Activated B cell treated with CpG ODN at 0.5 μM for 24 hours (primary cell): Measurements from ENCODE around the gene OPRD1. TPM values are rescaled to one million over a fixed set of nuclear protein-coding genes. Genes with fewer than 3 reads are reported as not detected.

Experiments used
- ATAC-seq: fragments of 200-7000 bp; cut with Tn5 transposase; one replicate; pipeline ENCODE4 v1.10.0; 2021; ENCODE audit warnings: low read depth, mild to moderate bottlenecking, moderate library complexity
- CTCF ChIA-PET: fragments of 350-600 bp; sonication (Branson Sonifier 250); formaldehyde crosslinking; loops from one replicate; lab custom pipeline; 2021; ENCODE audit warnings: antibody characterized with exemption; lab: Charles Lee
- POLR2A ChIA-PET: fragments of 350-600 bp; sonication (Branson Sonifier 250); formaldehyde crosslinking; loops from one replicate; lab custom pipeline; 2021; ENCODE audit warnings: antibody characterized with exemption; lab: Charles Lee
- DNase-seq: peaks from one replicate; pipeline ENCODE4 v3.0.0; 2022
- H3K27ac Mint-ChIP-seq: one replicate; pipeline ENCODE4 v1.8.0; 2020; ENCODE audit warnings: mixed read lengths
- H3K27me3 Mint-ChIP-seq: one replicate; pipeline ENCODE4 v1.8.0; 2021; ENCODE audit warnings: mixed read lengths
- H3K36me3 Mint-ChIP-seq: one replicate; pipeline ENCODE4 v1.8.0; 2021; ENCODE audit warnings: low read depth, mixed read lengths
- H3K4me1 Mint-ChIP-seq: one replicate; pipeline ENCODE4 v1.8.0; 2021; ENCODE audit warnings: mixed read lengths
- H3K4me3 Mint-ChIP-seq: one replicate; pipeline ENCODE4 v1.8.0; 2020; ENCODE audit warnings: mild to moderate bottlenecking, mixed read lengths
- H3K9me3 Mint-ChIP-seq: one replicate; pipeline ENCODE4 v1.8.0; 2020; ENCODE audit warnings: mixed read lengths
- CTCF ChIP-seq: fragments of 200-600 bp; IDR thresholded peaks from one replicate; pipeline ENCODE4 v1.8.0; 2022; ENCODE audit warnings: antibody characterized with exemption, mild to moderate bottlenecking
- intact Hi-C: fragments of 100-400 bp; cut with micrococcal nuclease; formaldehyde crosslinking; loops from one replicate; pipeline ENCODE4 v1.15.1; 2024
- total RNA-seq: library from RNA; stranded (reverse); gene quantifications from 2 replicates; pipeline ENCODE4 v1.2.3, GENCODE V29; 2022

OPRD1 gene
- total RNA-seq, 1 donor from 2014 or later = not detected

GRCh38 chr1:28885472-28885877 lies 73.5 kb downstream of the OPRD1 start:
- DNase-seq (no peak), ATAC-seq (no peak)
- Mint-ChIP-seq H3K27me3 (no peaks in the 10 kb centered on the region), H3K27ac (peak overlapping the region; percentile 91), H3K36me3 (peaks cover 3% of the 10 kb centered on the region), H3K4me3 (no peak overlapping the region), H3K9me3 (no peaks in the 10 kb centered on the region), H3K4me1 (peaks cover 56% of the 10 kb centered on the region)
- ChIA-PET CTCF (interaction anchor here (0.9 to 13.2 kb wide), 6 partner anchors 29 to 317 kb away, joined by 3 to 421 read pairs (median 9); partner anchors contain the start of genes EPB41, SRSF4 and YTHDF2), POLR2A (interaction anchor here (0.6 to 3.4 kb wide), 21 partner anchors 11 to 557 kb away, joined by 3 to 45 read pairs (median 5); partner anchors contain the start of genes EPB41, MED18, RCC1 and RNU11)
- TF ChIP-seq CTCF = no peak
- intact Hi-C loops = loop anchor here (1.0 to 2.0 kb wide), 3 partner anchors 149 to 332 kb away; partner anchors contain the start of genes TAF12, TRNAU1AP and YTHDF2

DNA sequence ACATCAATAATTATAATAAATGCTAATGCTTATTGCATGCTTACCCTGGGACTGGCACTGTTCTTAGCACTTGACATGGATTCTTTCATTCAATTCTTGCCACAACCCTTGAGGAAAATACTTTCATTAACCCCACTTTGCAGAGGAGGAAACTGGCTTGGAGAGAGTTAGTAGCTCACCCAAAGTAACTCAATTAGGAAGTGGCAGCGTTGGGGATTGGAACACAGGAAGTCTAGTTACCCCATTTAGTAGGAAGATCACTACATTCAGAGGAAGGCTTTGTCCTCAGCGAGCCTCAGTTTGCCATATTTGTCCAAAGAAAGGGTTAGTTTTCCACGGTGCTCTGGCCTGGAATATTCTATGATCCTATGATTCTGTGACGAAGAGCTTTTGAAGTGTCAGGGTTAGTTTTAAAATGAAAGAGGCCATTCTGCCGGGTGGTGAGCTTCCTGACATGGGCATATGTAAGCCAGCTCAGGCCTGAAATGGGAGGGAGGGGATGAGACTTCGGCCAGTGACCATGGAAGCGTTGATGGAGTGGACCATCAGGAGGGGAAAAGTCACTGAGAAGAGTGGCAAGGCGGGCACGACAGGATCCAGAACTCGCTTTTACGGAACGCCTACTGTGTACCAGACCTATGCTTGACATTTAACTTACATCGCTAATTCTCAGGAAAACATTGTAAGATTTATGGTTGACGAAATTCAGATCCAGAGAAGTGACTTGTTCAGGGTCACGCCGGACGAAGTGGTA lies 74.2 kb downstream of the OPRD1 start:
- intact Hi-C loops = loop anchor here (1.0 to 2.0 kb wide), 4 partner anchors 149 to 333 kb away; partner anchors contain the start of genes TAF12, TRNAU1AP and YTHDF2
- Mint-ChIP-seq H3K27me3 (no peaks in the 10 kb centered on the region), H3K27ac (peak overlapping the region; percentile 91), H3K4me1 (peaks cover 58% of the 10 kb centered on the region), H3K36me3 (peaks cover 5% of the 10 kb centered on the region), H3K9me3 (no peaks in the 10 kb centered on the region), H3K4me3 (peak overlapping the region; percentile 88)
- CTCF ChIA-PET = interaction anchor here (13.2 kb wide), 1 partner anchor 149 kb away, joined by 421 read pairs; no protein-coding TSS in a partner anchor
- POLR2A ChIA-PET = interaction anchor here (0.7 to 3.4 kb wide), 4 partner anchors 13 to 516 kb away, joined by 3 to 45 read pairs (median 4); partner anchors contain the start of genes EPB41 and PHACTR4
- DNase-seq (no peak), ATAC-seq (no peak)
- TF ChIP-seq CTCF = no peak

GRCh38 chr1:28886731-28887418 lies 74.9 kb downstream of the OPRD1 start:
- Mint-ChIP-seq H3K9me3 (no peaks in the 10 kb centered on the region), H3K36me3 (peaks cover 6% of the 10 kb centered on the region), H3K4me1 (peaks cover 58% of the 10 kb centered on the region), H3K4me3 (peak overlapping the region; percentile 88), H3K27me3 (no peaks in the 10 kb centered on the region), H3K27ac (peak overlapping the region; percentile 91)
- no peak for TF ChIP-seq CTCF
- DNase-seq (peak; percentile 94), ATAC-seq (peak; percentile 75)
- ChIA-PET CTCF (interaction anchor here (1.9 to 13.2 kb wide), 2 partner anchors 148 kb away, joined by 10 to 421 read pairs; no protein-coding TSS in a partner anchor), POLR2A (interaction anchor here (0.7 to 3.4 kb wide), 10 partner anchors 13 to 517 kb away, joined by 3 to 45 read pairs (median 5); partner anchors contain the start of genes EPB41, PHACTR4, RNU11 and SRSF4)
- intact Hi-C loops = loop anchor here (1.0 to 2.0 kb wide), 4 partner anchors 27 to 306 kb away; partner anchors contain the start of genes EPB41 and SRSF4

GRCh38 chr1:28887419-28887834 lies 75.5 kb downstream of the OPRD1 start:
- POLR2A ChIA-PET = interaction anchor here (0.9 to 1.9 kb wide), 6 partner anchors 27 to 306 kb away, joined by 3 to 13 read pairs (median 6); partner anchors contain the start of genes EPB41, RNU11 and SRSF4
- DNase-seq = peak; percentile 62
- Mint-ChIP-seq H3K36me3 (peaks cover 10% of the 10 kb centered on the region), H3K4me1 (peaks cover 54% of the 10 kb centered on the region), H3K9me3 (no peaks in the 10 kb centered on the region), H3K4me3 (peak overlapping the region; percentile 88), H3K27ac (peak overlapping the region; percentile 91), H3K27me3 (no peaks in the 10 kb centered on the region)
- CTCF ChIA-PET = interaction anchor here (1.9 kb wide), 1 partner anchor 147 kb away, joined by 10 read pairs; no protein-coding TSS in a partner anchor
- no peak for TF ChIP-seq CTCF
- intact Hi-C loops = loop anchor here (1.0 to 2.0 kb wide), 4 partner anchors 27 to 307 kb away; partner anchors contain the start of genes EPB41 and SRSF4
- ATAC-seq = peak; percentile 32
